Measurements from ENCODE around the gene CCM2L.

Gene CCM2L

DNA sequence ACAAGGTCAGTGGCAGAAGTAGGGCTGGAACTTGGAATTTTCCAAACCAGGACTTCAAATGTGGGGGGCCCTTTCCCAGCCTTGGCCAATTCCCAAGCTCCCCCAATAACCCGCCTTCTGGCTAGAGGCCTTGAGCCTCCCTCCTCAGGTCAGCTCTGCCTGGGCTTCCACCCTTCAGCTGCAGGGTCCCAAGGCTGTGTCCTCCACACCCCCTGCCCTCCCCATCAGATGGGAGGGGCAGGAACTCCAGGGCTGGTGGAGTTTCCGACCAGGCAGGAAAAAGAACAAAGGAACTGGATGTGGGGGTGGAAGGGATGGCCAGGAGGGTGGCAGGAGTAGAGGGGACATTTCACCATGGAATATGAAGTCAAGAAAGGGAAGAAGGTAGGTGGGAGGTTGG lies at the start of gene CCM2L:
CCM2L (plus strand) TSS at position 338 of the 400 bp plus-strand sequence; CDS start at position 355, 17 bp downstream.
- DNase-seq (ENCODE audit: low read depth): no peak

DNA sequence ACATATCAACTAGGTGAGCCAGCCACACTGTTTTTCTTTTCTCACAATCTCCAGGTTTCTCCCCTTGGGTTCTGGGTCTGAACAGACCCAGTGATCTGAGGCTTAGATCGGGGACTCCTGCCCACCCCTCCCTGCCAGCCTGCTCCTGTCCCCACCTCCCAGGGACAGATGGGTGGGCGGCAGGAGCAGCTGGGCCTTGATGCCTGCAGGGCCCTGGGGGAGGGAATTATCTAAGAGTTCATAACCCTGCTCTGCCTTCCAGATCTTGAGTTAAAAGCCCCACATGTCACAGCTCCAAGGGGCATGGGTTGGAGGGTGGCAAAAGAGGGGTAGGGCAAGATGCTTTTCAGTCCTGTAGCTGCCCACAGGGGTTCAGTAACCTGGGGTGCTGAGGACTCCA lies 47.5 kb upstream of the CCM2L start:
- no peak for DNase-seq (ENCODE audit: low read depth)

- no peak for DNase-seq (ENCODE audit: low read depth)
Observed at GRCh38 chr20:31963889-31964288, 46.3 kb upstream of the CCM2L start.

DNA sequence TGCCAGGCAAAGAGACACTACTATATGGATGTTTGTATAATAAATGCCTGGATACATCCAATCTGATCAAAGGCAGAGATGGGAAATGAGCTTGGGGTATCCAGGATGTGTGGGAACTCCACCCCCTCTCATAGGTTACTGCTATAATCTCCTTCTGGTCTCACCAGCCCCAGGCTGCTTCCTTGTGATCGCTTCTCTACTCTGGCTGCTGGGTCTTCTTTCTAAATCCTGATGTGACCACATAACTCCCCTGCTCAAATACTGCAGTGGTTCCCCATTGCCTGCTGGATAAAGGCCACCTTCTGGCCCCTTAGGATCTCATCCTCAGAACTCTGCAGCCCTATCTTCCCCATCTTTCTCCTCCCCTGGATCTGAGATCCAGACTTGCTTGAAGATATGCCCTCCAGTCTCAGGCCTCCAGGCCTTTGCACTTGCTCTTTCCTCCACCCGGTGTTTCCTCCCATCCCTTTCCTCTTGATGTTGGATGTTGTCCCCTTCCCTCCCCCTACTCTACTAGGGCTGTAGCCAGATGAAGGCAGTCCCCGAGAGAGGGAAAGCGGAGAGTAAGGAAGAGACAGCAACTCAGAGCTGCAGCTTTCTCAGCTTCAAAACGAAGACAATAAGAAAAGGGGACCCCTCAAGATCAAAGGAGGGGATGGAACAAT lies 43.1 kb upstream of the CCM2L start:
- DNase-seq (ENCODE audit: low read depth): no peak

- no peak for DNase-seq (ENCODE audit: low read depth)
Observed at GRCh38 chr20:31967830-31968249, 42.4 kb upstream of the CCM2L start, which contains the start of gene XKR7. Gene XKR7, plus strand, starts transcription at chr20:31968151. Its CDS starts 25 bp downstream, at chr20:31968176.

DNA sequence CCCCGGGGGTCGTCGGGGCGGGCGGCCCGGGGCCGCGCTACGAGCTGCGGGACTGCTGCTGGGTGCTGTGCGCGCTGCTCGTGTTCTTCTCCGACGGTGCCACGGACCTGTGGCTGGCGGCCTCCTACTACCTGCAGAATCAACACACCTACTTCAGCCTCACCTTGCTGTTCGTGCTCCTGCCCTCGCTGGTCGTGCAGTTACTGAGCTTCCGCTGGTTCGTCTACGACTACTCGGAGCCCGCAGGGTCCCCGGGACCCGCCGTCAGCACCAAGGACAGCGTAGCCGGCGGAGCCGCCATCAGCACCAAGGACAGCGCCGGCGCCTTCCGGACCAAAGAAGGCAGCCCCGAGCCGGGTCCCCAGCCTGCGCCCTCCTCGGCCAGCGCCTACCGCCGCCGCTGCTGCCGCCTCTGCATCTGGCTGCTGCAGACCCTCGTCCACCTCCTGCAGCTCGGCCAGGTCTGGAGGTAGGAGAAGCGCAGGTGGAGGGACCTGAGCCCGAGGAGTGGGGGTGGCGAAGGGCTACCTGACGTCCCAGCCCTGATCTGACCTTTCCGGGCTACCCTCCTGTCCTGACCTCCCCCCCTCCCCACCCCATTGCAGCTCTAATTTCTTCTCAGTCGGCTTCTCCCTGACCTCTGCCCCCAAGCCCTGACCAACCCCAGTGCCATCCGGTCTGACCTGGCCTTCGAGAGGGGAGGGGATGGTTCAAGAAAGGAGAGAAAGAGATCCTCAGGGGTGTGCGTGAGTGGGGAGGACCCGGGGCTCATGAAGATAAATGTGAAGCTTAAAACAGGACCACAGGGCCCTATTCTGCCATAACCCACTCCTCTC lies 41.7 kb upstream of the CCM2L start:
- peak; percentile 75 for DNase-seq (ENCODE audit: low read depth)

DNA sequence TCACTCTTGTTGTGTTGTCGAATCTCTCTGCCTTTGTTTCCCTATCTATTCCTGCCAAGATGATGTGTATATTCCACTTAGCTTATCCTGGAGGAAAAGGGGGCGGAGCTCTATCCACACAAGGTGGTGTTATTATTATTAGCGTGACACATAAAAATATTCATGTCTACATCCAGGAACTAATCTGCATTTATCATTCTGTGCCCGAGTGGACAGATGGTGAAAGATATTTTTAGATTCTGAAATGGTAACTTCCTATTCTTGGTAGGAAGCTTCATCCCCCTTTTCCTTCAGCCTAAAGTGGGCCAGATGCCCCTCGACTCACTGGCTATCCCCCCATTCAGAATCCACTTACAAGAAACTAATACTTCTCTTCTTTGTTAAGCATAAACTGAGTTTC lies 40.2 kb upstream of the CCM2L start:
- no peak for DNase-seq (ENCODE audit: low read depth)

DNA sequence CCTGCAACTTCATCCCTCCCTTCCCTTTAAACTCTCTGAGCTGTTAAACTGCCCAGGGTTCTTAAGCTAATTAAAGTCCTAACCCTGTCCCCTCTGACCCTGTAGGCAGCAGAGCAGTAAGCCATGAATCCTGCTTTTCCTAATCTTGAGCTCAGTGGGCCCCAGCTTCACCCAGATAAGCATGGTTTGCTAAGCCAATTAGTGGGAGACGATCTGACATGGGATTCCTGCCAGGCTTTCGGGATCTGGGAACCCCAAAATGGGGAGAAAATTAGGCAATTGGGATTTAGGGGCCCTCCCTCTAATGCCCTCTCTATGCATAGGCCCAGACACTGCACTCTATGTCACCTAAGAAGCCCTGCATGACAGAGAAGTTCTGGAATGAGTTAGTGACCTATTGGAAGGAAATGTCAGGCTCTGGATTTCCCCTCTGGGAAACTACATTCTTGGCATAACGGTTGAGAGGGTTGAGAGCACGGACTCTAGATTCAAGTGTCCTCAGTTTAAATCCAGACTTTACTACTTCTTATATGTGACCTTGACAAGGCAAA lies 37.7 kb upstream of the CCM2L start:
- peak; percentile 59 for DNase-seq (ENCODE audit: low read depth)

- DNase-seq (ENCODE audit: low read depth): no peak
Observed at GRCh38 chr20:31974296-31974695, 35.9 kb upstream of the CCM2L start.

DNA sequence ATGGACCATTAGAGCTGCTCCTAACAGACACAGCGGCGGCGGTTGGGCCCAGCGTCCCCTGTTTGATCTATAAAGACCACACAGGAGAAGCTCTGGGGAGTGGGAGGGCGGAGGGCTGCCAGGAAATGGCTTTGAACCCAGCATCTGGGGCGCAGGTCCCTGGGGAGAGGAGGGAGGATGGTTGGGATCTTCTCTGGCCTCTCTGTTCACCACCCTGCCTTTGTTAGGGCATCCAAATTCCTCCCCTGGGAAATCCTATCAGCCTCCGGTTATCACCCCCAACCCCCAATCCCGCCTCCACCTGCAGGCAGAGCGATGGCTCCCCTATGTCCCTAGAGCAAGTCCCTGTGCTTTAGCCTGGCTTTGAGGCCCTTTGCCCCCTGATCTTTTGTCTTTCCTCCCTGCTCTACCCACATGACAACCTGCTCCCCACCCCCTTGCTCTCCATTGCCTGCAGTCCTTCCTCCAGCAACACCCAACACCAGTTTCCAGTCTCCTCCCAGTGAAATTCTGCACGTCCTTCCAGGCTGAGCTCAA lies 35.2 kb upstream of the CCM2L start:
- no peak for DNase-seq (ENCODE audit: low read depth)

DNA sequence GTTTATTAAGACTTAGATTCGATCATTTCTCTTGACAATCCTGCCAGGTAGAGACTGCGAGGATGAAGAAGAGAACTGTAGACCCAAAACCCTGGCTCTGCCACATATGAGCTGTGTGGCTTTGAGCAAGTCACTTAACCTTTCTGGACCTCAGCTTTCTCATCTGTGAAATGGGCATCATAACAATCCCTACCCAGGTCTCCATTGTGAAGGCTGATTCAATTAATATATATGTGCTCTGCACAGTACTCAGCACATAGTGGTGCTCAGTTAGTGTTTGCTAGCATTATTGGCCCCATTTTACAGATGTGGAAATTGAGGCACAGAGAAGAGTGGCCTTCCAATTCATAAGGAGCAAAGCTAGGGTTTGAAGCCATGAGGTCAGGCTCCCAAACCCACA lies 34.4 kb upstream of the CCM2L start:
- DNase-seq (ENCODE audit: low read depth): no peak

DNA sequence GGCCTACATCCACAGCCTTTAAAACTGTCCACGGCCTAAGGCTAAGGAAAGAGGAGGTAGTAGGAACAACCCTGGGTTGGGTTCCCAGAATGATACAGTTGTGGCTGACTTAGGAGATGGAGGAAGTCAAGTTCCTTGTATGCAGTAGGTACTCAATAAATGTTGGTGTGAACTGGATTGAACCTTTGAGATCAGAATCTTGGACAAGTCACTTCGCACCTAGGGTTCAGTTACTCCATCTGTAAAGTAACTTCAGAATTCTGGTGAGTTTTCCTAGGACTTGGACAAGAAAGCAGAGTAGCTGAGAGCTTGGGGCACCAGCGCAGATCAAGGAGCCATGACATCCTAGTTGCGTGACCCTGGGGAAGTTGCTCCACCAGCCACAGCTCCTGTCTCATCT lies 33.2 kb upstream of the CCM2L start:
- DNase-seq (ENCODE audit: low read depth): no peak

DNA sequence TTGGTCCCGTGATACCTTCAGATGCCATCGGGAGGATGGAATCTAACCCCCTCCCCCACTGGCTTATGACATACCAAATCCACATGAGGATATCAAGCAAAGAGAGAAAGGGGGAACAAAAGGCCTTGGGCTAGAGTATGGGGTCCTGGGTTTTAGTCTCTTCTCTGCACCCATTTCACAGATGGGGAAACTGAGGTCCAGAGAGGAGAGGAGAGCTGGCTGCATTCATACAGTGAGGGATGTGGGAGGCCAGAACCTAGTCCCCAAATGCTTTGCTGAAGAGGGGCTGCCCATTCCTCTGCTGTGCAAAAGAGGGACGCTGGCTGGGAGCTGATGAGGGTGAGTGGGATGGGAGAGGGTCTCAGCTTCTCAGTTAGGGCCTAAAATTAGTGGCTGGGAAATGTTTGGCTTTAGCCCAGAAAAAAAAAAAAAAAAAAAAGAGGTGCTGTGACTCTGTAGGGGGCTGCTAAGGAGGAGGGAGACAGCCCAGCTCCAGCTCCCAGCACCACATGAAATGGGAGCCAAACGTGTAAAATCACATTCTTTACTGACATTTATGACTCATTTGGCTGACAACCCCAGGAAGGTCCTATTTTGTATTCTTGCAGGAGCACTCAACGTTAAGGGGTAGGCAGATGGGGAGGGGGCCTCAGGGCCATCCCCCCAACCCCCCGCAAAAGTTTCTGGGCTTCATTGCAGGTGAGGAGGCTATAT lies 30.4 kb upstream of the CCM2L start:
- DNase-seq (ENCODE audit: low read depth): peak; percentile 23

DNA sequence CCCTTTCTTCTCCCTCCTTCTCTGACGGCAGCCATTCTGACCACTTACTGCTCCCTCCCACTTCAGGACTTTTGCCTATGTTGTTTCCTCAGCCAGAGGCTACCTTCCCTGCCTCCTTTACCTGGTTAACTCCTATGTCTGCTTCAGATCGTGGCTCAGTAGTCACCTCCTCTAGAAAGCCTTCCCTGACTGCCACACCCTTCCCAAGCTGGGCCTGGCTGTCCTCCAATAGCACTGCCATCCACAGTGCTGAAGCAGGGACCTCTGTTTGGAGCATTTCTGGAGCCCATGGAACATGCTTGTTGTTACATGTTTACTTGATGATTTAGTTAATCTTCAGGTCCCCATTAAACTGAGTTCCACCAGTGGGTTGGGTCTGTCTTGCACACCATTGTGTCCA lies 28.5 kb upstream of the CCM2L start:
- DNase-seq (ENCODE audit: low read depth): no peak

GRCh38 chr20:31984981-31985471 lies 25.2 kb upstream of the CCM2L start:
- no peak for DNase-seq (ENCODE audit: low read depth)

DNA sequence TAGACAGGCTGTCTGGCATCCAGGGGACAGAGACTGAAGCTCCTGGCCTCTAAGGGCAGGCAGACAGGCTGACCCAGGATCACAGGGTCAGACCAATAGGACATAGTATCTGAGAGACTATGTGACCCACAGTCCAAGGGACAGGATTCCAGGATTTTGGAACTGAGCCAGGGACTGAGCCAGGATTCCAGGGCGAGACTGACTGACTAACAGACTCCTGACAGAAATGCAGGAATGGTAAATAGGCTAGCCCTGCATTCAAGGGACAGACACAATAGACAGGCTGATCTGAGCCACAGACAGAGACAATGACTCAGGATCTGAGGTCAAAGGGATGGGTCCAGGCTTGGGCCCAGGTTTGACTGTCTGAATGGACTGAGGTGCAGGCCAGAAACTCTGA lies 22.5 kb upstream of the CCM2L start:
- peak; percentile 54 for DNase-seq (ENCODE audit: low read depth)

GRCh38 chr20:31988430-31989015 lies 21.7 kb upstream of the CCM2L start:
- DNase-seq (ENCODE audit: low read depth): peak; percentile 49

GRCh38 chr20:31989030-31989645 lies 21.1 kb upstream of the CCM2L start:
- DNase-seq (ENCODE audit: low read depth): no peak

- DNase-seq (ENCODE audit: low read depth): no peak
Observed at GRCh38 chr20:31990641-31991338, 19.4 kb upstream of the CCM2L start.

DNA sequence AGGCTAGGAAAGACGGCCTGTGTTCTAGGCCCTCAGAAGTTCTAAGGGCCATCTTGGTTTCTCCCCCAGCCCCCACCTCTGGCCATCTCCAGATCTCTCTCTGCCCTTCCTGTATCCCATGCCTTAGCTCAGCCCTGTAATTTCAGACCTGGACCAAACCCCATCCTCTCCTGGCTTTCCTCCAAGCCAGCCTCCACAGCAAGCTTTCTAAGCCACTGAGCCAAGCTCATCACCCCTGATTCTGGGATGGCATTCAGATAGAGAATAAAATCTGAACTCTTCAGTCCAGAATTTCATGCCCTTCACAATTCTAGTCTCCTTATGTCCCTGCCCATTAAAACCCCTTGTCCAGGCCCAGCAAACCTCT lies 18.9 kb upstream of the CCM2L start:
- DNase-seq (ENCODE audit: low read depth): no peak

DNA sequence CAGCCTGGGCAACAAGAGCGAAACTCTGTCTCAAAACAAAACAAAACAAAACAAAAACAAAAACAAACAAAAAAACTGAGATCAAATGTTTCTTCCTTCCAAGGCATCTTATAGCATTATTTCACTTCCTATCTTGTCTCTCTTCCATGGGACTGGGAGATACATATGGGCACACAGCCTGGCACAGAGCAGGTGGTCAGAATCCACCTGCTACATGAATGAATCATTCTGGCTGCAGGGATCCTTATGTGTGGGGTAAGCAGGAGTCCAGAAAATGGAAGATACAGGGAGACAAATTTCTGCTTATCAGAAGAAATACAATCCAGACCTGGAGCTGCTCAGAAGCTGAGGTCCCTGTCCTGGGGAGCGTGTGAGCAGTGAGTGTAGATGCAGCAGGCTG lies 18.2 kb upstream of the CCM2L start:
- no peak for DNase-seq (ENCODE audit: low read depth)
